ENCODE measurements around the gene ELFN2.

DNA sequence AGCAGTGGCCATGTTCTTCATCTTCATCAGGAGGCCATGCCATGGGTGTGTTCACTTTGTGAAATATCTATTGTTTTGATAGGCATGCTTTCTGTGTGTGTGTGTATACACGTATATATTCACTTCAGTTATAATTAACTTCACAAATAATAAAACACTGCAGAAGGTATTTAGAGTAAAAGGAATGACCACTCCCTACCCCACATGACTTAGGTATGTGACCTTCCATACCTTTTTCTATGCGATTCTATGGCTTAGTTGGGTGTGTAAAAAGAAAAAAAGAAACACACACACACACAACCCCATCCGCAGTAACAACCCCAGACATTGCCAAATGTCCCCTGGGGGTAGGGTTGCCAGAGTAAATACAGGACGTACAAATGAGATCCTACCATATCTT, 73.0 kb downstream of the ELFN2 start:
- TF ChIP-seq, protein P1, sequence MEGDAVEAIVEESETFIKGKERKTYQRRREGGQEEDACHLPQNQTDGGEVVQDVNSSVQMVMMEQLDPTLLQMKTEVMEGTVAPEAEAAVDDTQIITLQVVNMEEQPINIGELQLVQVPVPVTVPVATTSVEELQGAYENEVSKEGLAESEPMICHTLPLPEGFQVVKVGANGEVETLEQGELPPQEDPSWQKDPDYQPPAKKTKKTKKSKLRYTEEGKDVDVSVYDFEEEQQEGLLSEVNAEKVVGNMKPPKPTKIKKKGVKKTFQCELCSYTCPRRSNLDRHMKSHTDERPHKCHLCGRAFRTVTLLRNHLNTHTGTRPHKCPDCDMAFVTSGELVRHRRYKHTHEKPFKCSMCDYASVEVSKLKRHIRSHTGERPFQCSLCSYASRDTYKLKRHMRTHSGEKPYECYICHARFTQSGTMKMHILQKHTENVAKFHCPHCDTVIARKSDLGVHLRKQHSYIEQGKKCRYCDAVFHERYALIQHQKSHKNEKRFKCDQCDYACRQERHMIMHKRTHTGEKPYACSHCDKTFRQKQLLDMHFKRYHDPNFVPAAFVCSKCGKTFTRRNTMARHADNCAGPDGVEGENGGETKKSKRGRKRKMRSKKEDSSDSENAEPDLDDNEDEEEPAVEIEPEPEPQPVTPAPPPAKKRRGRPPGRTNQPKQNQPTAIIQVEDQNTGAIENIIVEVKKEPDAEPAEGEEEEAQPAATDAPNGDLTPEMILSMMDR (IDR thresholded peaks at IDR 0.05; ENCODE audit: poor library complexity): no peak
- TF ChIP-seq EZH2phosphoT487 (IDR thresholded peaks at IDR 0.05; ENCODE audit: low read depth, severe bottlenecking, unreplicated experiment) (no peak), EZH2 (IDR thresholded peaks at IDR 0.05; ENCODE audit: borderline replicate concordance) (no peak)
